ENCODE measurements around the gene ANKLE1.

Gene ANKLE1

GRCh38 chr19:17309198-17309964 is 27.7 kb downstream of the ANKLE1 start, which contains the start of gene DDA1:
TSS of gene DDA1 (plus strand) at chr19:17309563. CDS start at chr19:17309655, 92 bp downstream.
- Histone ChIP-seq H4K20me1 (ENCODE audit: control insufficient read depth, insufficient read depth, low read depth, low read length) (peaks cover 9% of the 10 kb centered on the region; the same call in 1 of the 2 replicates), H3K27ac (ENCODE audit: low read depth, low read length) (peak within 1 kb of the TSS; percentile 54), H3K27me3 (ENCODE audit: control insufficient read depth, low read length) (no peaks in the 10 kb centered on the region), H3K4me2 (ENCODE audit: low read length) (peak within 1 kb of the TSS; percentile 82), H3K9me2 (replicated peaks; ENCODE audit: control insufficient read depth, low read length) (no peaks in the 10 kb centered on the region), H3K4me1 (ENCODE audit: control insufficient read depth, low read length) (peaks cover 31% of the 10 kb centered on the region), H3K4me3 (ENCODE audit: low read length) (peak within 1 kb of the TSS; percentile 99), H3K36me3 (ENCODE audit: control insufficient read depth, low read length) (peaks cover 41% of the 10 kb centered on the region), H3F3A (ENCODE audit: control insufficient read depth, insufficient read depth) (peaks cover 1% of the 10 kb centered on the region), H3K79me2 (ENCODE audit: control insufficient read depth, low read length) (peaks cover 64% of the 10 kb centered on the region), H3K9me3 (ENCODE audit: control insufficient read depth, insufficient read depth, low read length) (no peaks in the 10 kb centered on the region)
- no peak for TF ChIP-seq EZH2phosphoT487 (IDR thresholded peaks at IDR 0.05; ENCODE audit: borderline replicate concordance, low read length)
- TF ChIP-seq CTCF (IDR thresholded peaks at IDR 0.05; ENCODE audit: low read depth, low read length, poor library complexity, severe bottlenecking), result no peak

GRCh38 chr19:17309965-17310461 is 28.3 kb downstream of the ANKLE1 start:
- Histone ChIP-seq H3K4me2 (ENCODE audit: low read length) (peak overlapping the region; percentile 82), H3K9me2 (replicated peaks; ENCODE audit: control insufficient read depth, low read length) (no peaks in the 10 kb centered on the region), H3F3A (ENCODE audit: control insufficient read depth, insufficient read depth) (no peaks in the 10 kb centered on the region), H3K27me3 (ENCODE audit: control insufficient read depth, low read length) (no peaks in the 10 kb centered on the region), H3K79me2 (ENCODE audit: control insufficient read depth, low read length) (peaks cover 64% of the 10 kb centered on the region), H3K36me3 (ENCODE audit: control insufficient read depth, low read length) (peaks cover 46% of the 10 kb centered on the region), H4K20me1 (ENCODE audit: control insufficient read depth, insufficient read depth, low read depth, low read length) (peaks cover 9% of the 10 kb centered on the region; the same call in 1 of the 2 replicates), H3K4me3 (ENCODE audit: low read length) (peak overlapping the region; percentile 99), H3K27ac (ENCODE audit: low read depth, low read length) (peak overlapping the region; percentile 54), H3K9me3 (ENCODE audit: control insufficient read depth, insufficient read depth, low read length) (no peaks in the 10 kb centered on the region), H3K4me1 (ENCODE audit: control insufficient read depth, low read length) (peaks cover 25% of the 10 kb centered on the region)
- TF ChIP-seq EZH2phosphoT487 (IDR thresholded peaks at IDR 0.05; ENCODE audit: borderline replicate concordance, low read length), result no peak
- no peak for TF ChIP-seq CTCF (IDR thresholded peaks at IDR 0.05; ENCODE audit: low read depth, low read length, poor library complexity, severe bottlenecking)

- Histone ChIP-seq H3K4me3 (ENCODE audit: low read length) (no peak overlapping the region), H3F3A (ENCODE audit: control insufficient read depth, insufficient read depth) (no peaks in the 10 kb centered on the region), H3K9me3 (ENCODE audit: control insufficient read depth, insufficient read depth, low read length) (no peaks in the 10 kb centered on the region), H3K4me2 (ENCODE audit: low read length) (no peak overlapping the region), H3K27ac (ENCODE audit: low read depth, low read length) (no peak overlapping the region), H4K20me1 (ENCODE audit: control insufficient read depth, insufficient read depth, low read depth, low read length) (peaks cover 9% of the 10 kb centered on the region; the same call in 1 of the 2 replicates), H3K4me1 (ENCODE audit: control insufficient read depth, low read length) (peaks cover 21% of the 10 kb centered on the region), H3K27me3 (ENCODE audit: control insufficient read depth, low read length) (no peaks in the 10 kb centered on the region), H3K9me2 (replicated peaks; ENCODE audit: control insufficient read depth, low read length) (no peaks in the 10 kb centered on the region), H3K36me3 (ENCODE audit: control insufficient read depth, low read length) (peaks cover 46% of the 10 kb centered on the region), H3K79me2 (ENCODE audit: control insufficient read depth, low read length) (peaks cover 56% of the 10 kb centered on the region)
- no peak for TF ChIP-seq CTCF (IDR thresholded peaks at IDR 0.05; ENCODE audit: low read depth, low read length, poor library complexity, severe bottlenecking)
- no peak for TF ChIP-seq EZH2phosphoT487 (IDR thresholded peaks at IDR 0.05; ENCODE audit: borderline replicate concordance, low read length)
Observed at GRCh38 chr19:17311455-17312188, 29.9 kb downstream of the ANKLE1 start.
